ENCODE data around the gene PRMT1. TPM values are rescaled to one million over a fixed set of nuclear protein-coding genes. Genes with fewer than 3 reads are reported as not detected.
A peak's percentile ranks its signal among the peaks of the same experiment; 100 is the strongest.

Gene PRMT1
- total and polyA plus RNA-seq, 9 of the 15 experiments (the other 6 are each of a cell fraction or from before 2014, with no cell fraction given) = 13.3 to 464 (median 326) TPM

GRCh38 chr19:49672131-49672919 lies 4.7 kb upstream of the PRMT1 start (continued):
- no peak for TF ChIP-seq ETV6 (IDR thresholded peaks at IDR 0.05; ENCODE audit: borderline replicate concordance in 1 of 2, low read depth in 2 of 2, low read length in 1 of 2)
- TF ChIP-seq ETV6 (CRISPR knock-in tag; IDR thresholded peaks at IDR 0.05; ENCODE audit: borderline replicate concordance) = no peak
- TF ChIP-seq TFE3 (CRISPR knock-in tag; IDR thresholded peaks at IDR 0.05) = no peak
- TF ChIP-seq NFYB (IDR thresholded peaks at IDR 0.05; ENCODE audit: extremely low read depth, insufficient read length) = no peak
- TF ChIP-seq TCF7 (IDR thresholded peaks at IDR 0.05; ENCODE audit: borderline replicate concordance) = no peak
- no peak for TF ChIP-seq ZNF655 (CRISPR knock-in tag; IDR thresholded peaks at IDR 0.05)
- TF ChIP-seq ZNF3 (CRISPR knock-in tag; IDR thresholded peaks at IDR 0.05) = no peak
- TF ChIP-seq HINFP (tag; conservative IDR thresholded peaks at IDR 0.05; ENCODE audit: low read depth) = no peak
- peak in 1 of 2 experiments; percentile 57; a peak in 2 of 4 replicates for TF ChIP-seq MLLT1 (IDR thresholded peaks at IDR 0.05)
- TF ChIP-seq GTF2F1 (IDR thresholded peaks at IDR 0.05; ENCODE audit: low read depth, low read length) = no peak
- no peak for TF ChIP-seq CREB3 (tag; conservative IDR thresholded peaks at IDR 0.05; ENCODE audit: low read depth)
- peak; percentile 46 for TF ChIP-seq L3MBTL2 (IDR thresholded peaks at IDR 0.05)
- TF ChIP-seq NELFE (IDR thresholded peaks at IDR 0.05; ENCODE audit: insufficient read depth, insufficient read length) = no peak
- no peak for TF ChIP-seq TGIF2 (CRISPR knock-in tag; IDR thresholded peaks at IDR 0.05)
- no peak for TF ChIP-seq SAP30 (IDR thresholded peaks at IDR 0.05; ENCODE audit: borderline replicate concordance, insufficient read depth, low read depth, low read length, poor library complexity, severe bottlenecking)
- TF ChIP-seq KAT2B (IDR thresholded peaks at IDR 0.05; ENCODE audit: low read depth, low read length) = no peak
- no peak for TF ChIP-seq E2F4 (CRISPR knock-in tag; IDR thresholded peaks at IDR 0.05; ENCODE audit: low read depth)
- TF ChIP-seq STAT5A (IDR thresholded peaks at IDR 0.05; ENCODE audit: borderline replicate concordance, low read length) = no peak
- TF ChIP-seq SLC30A9 (CRISPR knock-in tag; IDR thresholded peaks at IDR 0.05) = no peak
